GM18909 (cell line): ENCODE measurements around the gene PBX1.

Experiments used
- ATAC-seq: cut with Tn5 transposase; IDR thresholded peaks from one replicate; pipeline ENCODE4 v1.9.1; 2021; ENCODE audit warnings: mild to moderate bottlenecking; ENCODE audit not compliant: unreplicated experiment, poor library complexity

Gene PBX1

GRCh38 chr1:164660412-164660772 lies 101.4 kb downstream of the PBX1 start:
- ATAC-seq = peak; percentile 89

- peak; percentile 14 for ATAC-seq
Measured at GRCh38 chr1:164660775-164661174, 101.8 kb downstream of the PBX1 start.

DNA sequence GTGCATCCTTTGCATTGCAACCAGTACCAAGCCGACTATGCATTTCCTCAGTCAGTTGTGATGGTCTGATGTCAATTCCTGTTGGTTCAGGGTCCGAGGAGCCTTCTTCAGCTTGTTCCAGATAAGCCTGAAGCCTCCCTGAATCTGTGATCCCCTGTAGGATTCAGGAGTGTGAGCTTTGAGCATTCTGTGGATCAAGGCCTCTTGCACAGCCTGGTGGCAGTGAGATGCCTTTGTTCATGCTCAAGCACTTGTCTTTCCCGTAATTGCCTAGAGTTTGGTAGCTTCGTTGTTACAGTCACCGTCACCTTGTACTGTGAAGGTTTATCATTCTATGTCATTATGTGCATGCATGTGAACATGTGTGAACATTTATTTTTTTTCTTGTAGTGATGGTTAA lies 103.5 kb downstream of the PBX1 start:
- ATAC-seq = no peak

DNA sequence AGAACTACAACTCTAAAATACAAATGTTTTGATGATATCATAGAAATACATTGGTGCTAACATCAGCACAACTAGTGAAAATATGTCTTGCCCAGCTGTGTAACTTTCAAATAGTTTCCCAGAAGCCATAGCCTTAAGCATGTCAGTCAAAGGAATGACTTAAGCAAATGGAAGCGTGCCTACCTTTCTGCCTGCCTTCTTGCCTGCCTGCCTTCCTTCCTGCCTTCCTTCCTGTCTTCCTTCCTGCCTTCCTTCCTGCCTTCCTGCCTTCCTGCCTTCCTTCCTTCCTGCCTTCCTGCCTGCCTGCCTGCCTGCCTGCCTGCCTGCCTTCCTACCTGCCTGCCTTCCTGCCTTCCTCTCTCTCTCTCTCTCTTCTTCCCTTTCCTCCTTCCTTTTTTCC lies 104.0 kb downstream of the PBX1 start:
- no peak for ATAC-seq

DNA sequence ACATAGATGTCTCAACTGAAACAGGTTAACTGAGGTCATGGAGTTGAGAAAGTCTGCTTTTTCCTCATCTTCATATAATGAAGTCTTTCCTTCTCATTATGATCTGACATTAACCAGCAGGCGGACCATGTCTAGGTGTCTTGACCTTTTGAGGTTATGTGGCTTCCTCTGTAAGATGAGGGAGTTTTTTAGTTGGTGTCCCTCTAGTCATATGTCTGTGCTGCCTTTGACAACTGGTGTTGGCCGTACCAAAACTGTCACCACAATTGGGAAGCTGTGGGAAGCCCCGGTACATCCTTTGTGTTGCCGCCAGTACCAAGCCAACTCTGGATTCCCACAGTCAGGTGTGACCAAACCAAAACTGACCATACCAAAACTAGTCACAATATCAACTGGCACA lies 105.1 kb downstream of the PBX1 start:
- ATAC-seq = no peak

- no peak for ATAC-seq
Measured at GRCh38 chr1:164667001-164667400, 108.0 kb downstream of the PBX1 start.

DNA sequence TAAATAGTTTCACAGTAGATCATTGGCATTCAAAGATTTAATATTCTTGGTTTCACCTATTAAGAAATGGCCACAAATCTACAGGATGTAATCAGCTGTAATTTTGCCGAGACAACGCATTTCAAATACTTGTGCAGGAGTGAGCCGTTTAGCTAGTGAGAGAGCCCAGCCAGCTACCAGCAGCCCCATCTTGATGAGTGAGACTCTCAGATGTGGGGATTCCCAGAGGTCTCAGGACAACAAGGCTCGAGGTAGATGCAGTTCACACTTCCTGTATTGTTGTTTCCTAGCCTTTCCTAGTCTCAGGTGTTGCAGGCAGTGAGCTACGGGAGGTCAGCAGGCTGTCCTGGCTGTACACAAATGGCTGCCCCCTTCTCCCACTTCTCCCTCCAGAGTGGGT lies 108.6 kb downstream of the PBX1 start:
- ATAC-seq = no peak

DNA sequence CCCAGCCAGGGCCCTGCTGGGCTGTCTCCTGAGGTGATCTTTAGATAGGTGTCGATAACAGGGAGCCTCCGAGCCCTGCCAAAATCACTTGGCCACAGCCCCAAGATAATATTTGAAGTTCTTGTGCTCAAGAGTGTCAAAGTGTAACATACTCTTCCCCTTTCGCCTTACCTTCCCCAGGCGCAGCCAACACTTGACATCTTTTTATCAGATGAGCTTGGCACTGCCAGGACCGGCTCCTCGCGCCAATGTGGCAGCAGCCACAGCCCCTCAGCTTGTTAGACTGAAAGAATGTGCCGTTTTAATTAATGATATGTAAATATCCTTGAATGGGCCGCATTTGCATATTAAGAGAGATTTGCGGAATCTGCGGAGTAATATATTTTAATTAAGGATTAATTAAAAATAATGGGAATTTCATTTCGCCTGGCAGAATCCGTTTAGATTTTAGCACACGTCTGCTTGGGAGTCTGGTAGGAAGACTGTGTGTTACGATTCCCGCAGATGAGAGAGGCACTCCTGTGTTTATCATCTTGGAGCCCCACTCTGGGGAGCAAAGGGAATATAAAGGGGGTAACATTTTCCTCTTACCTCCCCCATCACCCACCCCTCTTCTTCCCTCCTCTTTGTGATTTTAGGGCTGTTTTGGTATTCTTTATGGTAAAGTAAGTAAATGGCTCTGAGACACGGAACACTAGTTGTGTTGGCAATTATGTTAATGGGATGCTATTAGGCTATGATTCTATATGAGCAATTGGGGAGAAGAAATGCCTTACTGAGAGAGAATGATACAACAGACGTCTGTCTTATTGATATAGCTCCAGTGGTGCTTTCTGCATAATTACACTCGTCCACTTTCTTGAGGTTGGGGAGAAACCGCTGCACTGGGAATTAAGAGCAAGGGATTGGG lies 109.8 kb downstream of the PBX1 start:
- ATAC-seq = no peak

- ATAC-seq = no peak
Measured at GRCh38 chr1:164670026-164670425, 111.0 kb downstream of the PBX1 start.

GRCh38 chr1:164670786-164671185 lies 111.8 kb downstream of the PBX1 start:
- ATAC-seq = no peak

GRCh38 chr1:164671323-164671965 lies 112.5 kb downstream of the PBX1 start:
- ATAC-seq = no peak

DNA sequence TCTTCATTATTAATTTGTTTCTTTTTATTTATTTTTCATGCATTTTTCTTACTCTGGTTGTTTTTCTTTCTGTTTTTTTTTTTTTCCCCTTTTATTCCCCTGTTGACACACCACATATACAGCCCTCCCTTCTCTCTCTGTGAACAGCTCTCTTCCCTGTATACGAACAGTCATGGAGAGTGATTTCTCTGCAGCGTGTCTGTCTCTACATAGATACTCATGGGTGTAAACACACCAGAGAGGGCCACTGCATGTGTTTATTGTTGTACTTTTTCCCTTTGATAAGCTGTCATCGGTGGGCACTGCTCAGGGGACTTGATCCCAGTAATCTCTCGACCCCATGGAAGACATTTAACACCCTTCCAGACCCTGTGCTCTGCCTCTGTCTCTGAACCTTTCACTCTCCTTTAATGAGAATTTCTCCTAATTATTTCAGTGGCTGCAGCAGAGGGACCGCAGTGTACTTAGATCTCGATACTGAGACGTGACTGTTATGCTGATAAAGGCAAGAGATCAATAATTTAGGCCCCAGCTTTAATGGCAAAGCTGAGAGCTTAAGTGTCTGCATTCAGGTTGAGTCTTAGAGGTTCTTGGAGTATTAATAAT lies 113.1 kb downstream of the PBX1 start:
- ATAC-seq = no peak

DNA sequence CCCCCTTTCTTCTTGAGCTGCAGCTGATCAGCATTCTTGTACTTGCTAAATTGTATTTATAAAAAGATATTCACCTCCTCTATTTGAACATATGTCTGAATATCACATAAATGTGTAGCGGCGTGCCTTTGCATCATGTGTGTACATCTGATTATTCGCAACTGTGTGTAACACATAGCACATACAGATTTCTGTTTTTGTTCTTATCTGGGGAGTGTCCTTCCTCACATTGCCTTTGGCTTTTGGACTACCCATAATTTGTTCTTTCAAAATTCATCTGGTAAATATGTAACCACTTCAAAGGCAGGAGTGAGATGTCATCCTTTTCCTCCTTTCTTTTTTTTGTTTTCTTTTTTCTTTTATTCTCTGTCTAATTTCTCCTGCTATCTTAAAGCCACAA lies 113.6 kb downstream of the PBX1 start:
- no peak for ATAC-seq

DNA sequence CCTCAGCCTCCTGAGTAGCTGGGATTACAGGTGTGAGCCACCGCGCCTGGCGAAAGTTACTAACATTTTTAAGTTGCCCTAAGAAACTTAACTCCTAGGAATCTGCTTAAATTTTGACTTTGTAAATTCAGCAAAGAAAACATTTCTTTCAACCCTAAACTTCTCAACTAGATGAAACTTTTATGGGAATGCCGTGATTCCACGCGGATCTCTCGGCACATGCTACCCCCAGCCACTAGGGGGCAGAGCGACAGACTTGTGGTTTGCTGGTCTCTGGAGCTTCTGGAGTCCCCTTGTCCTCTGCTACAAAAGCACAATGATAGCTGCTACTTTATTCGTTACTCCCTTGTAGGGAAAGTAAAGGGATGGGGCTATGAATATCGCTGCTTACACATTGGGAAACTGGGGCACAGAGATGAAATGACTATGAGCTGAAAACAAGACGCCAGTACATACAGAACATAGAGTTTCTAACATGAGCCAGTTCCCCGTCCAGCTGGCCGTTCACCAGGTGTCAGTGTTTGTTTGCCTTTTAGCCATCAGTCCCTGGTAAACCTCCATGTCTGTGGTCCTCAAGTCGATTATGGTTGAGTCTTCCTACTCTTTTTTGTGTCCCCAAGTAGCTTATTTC lies 114.7 kb downstream of the PBX1 start:
- ATAC-seq = no peak

DNA sequence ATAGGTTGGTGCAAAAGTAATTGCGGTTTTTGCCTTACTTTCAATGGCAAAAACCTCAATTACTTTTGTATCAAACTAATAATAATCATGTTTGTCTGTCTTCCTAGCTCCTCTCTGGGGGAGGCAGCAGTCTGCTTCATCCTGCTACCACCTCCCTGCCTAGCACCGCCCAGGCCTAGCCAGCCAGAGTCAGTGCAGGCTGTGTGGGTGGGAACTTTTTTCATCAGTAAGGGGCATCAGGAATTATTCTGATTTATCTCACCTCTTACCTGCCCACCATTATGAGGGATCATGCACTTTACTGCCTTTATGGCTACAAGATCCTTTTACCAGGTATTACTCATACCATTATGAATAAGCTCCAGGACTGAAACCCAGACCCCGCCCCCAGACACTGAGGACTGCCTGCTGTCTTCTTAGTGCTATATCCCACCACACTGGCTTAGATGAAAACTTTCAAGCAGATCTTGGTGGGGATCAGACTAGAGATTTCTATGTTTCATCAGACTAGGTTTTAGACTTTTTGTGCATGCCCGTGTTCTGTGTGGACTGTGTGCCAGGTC lies 116.4 kb downstream of the PBX1 start:
- ATAC-seq = no peak

GRCh38 chr1:164678136-164678700 lies 119.2 kb downstream of the PBX1 start:
- ATAC-seq = no peak

DNA sequence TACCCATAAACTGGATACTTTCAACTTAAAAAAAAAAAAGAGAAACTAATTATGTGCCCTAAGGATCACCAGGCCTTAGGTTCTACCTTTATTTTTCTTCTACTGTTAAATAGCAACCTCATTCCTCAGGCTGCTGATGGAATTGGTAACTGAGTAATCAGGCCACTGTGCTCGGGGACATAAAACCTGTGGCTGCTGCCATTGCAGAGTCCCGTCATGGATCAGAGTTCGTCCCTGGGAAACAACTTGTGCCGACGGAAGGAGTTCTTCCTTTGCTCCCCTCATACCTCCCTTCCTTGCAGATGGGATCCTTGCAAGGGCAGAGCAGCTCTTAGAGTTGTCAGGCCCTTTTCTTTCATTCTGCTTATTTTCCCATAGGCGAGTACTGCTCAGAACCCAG lies 123.6 kb downstream of the PBX1 start:
- ATAC-seq = no peak

GRCh38 chr1:164683235-164683634 lies 124.3 kb downstream of the PBX1 start:
- ATAC-seq = no peak

GRCh38 chr1:164685266-164686035 lies 126.5 kb downstream of the PBX1 start:
- no peak for ATAC-seq

- ATAC-seq = no peak
Measured at GRCh38 chr1:164687777-164688176, 128.8 kb downstream of the PBX1 start.
